KBM-7 (cell line): Measurements from ENCODE around the gene MLXIP.
"Not testable (repeated sequence)": the region's sequence is repeated elsewhere in the genome, so short reads cannot be mapped to it uniquely, and the experiment has no call there.

Source experiments
- DNase-seq: peaks from one replicate; pipeline ENCODE4 v3.0.0-alpha.2; 2015
- in situ Hi-C: fragments of 300-500 bp; cut with MboI; formaldehyde crosslinking; loops from 2 replicates; pipeline ENCODE4 v1.14.3; 2020; ENCODE audit warnings: low sequenced_read_pairs, low pct_unique_long_range_greater_than_20kb, mixed read lengths

The MLXIP gene

GRCh38 chr12:122090759-122091515 is 12.4 kb downstream of the MLXIP start:
- DNase-seq: no peak
- in situ Hi-C loops: no loop called here

- DNase-seq: no peak
- in situ Hi-C loops: no loop called here
Observed at GRCh38 chr12:122093098-122093883, 14.7 kb downstream of the MLXIP start.

- in situ Hi-C loops: no loop called here
- no peak for DNase-seq
Observed at GRCh38 chr12:122094137-122094734, 15.7 kb downstream of the MLXIP start.

- no peak for DNase-seq
- in situ Hi-C loops: no loop called here
Observed at GRCh38 chr12:122094735-122095631, 16.4 kb downstream of the MLXIP start.

- DNase-seq: no peak
- in situ Hi-C loops: no loop called here
Observed at GRCh38 chr12:122096014-122096413, 17.5 kb downstream of the MLXIP start.

GRCh38 chr12:122096591-122097149 is 18.1 kb downstream of the MLXIP start:
- in situ Hi-C loops: no loop called here
- DNase-seq: no peak

- DNase-seq: no peak
- in situ Hi-C loops: no loop called here
Observed at GRCh38 chr12:122097584-122097926, 19.0 kb downstream of the MLXIP start.

- peak; percentile 64 for DNase-seq
- in situ Hi-C loops: no loop called here
Observed at GRCh38 chr12:122097927-122098756, 19.6 kb downstream of the MLXIP start.

GRCh38 chr12:122099280-122099749 is 20.8 kb downstream of the MLXIP start:
- DNase-seq: no peak
- in situ Hi-C loops: no loop called here

- peak; percentile 31 for DNase-seq
- in situ Hi-C loops: no loop called here
Observed at GRCh38 chr12:122099856-122100255, 21.3 kb downstream of the MLXIP start.

GRCh38 chr12:122100568-122100967 is 22.0 kb downstream of the MLXIP start:
- no peak for DNase-seq
- in situ Hi-C loops: no loop called here

- in situ Hi-C loops: no loop called here
- DNase-seq: no peak
Observed at GRCh38 chr12:122102331-122102730, 23.8 kb downstream of the MLXIP start.

GRCh38 chr12:122104844-122105243 is 26.3 kb downstream of the MLXIP start:
- no peak for DNase-seq
- in situ Hi-C loops: no loop called here

- peak; percentile 58 for DNase-seq
- in situ Hi-C loops: not testable (repeated sequence)
Observed at GRCh38 chr12:122105496-122105895, 26.9 kb downstream of the MLXIP start.

GRCh38 chr12:122106843-122107242 is 28.3 kb downstream of the MLXIP start:
- DNase-seq: no peak
- in situ Hi-C loops: no loop called here

- in situ Hi-C loops: no loop called here
- DNase-seq: no peak
Observed at GRCh38 chr12:122107261-122107660, 28.7 kb downstream of the MLXIP start.

GRCh38 chr12:122111089-122111641 is 32.6 kb downstream of the MLXIP start:
- in situ Hi-C loops: no loop called here
- DNase-seq: no peak
